Kidney (tissue), 14 donors: Measurements from ENCODE around the gene RBM14. TPM values are rescaled to one million over a fixed set of nuclear protein-coding genes. Genes with fewer than 3 reads are reported as not detected.
A peak's percentile ranks its signal among the peaks of the same experiment; 100 is the strongest.

Experiments used
- DNase-seq, 5 donors: peaks; one replicate each; pipeline ENCODE4 v3.0.0-alpha.2; 2013 to 2020
- FAIRE-seq: peaks from 2 replicates; lab custom pipeline; 2012; peaks lifted over from hg19 to GRCh38; lab: Jason Lieb, UNC
- H3K27ac ChIP-seq, 2 donors: one replicate each; pipeline ENCODE4 v1.7.0; 2013; ENCODE audit warnings: low read depth in 2 of 2, low read length in 2 of 2, inconsistent platforms in 1 of 2
- H3K27me3 ChIP-seq: one replicate; pipeline ENCODE4 v1.7.1; 2013; ENCODE audit warnings: low read length, inconsistent platforms; ENCODE audit not compliant: control insufficient read depth, insufficient read depth
- H3K36me3 ChIP-seq, 3 donors: one replicate each; pipeline versions ENCODE4 v1.7.0 to v1.7.1; 2013; ENCODE audit warnings: low read length in 3 of 3, control low read depth in 1 of 3, inconsistent platforms in 1 of 3; ENCODE audit not compliant: insufficient read depth in 3 of 3, control insufficient read depth in 2 of 3
- H3K4me1 ChIP-seq, 3 donors: one replicate each; pipeline versions ENCODE4 v1.7.0 to v1.7.1; 2013; ENCODE audit warnings: low read length in 3 of 3, inconsistent platforms in 1 of 3, low read depth in 1 of 3; ENCODE audit not compliant: control insufficient read depth in 2 of 3, insufficient read depth in 2 of 3
- H3K4me3 ChIP-seq, 3 donors: one replicate each; pipeline versions ENCODE4 v1.7.0 to v1.8.1; 2013; ENCODE audit warnings: low read length in 3 of 3, control low read depth in 1 of 3, inconsistent platforms in 1 of 3
- H3K9ac ChIP-seq, 3 donors: one replicate each; pipeline versions ENCODE4 v1.7.0 to v1.7.1; 2013; ENCODE audit warnings: low read length in 3 of 3, control low read depth in 1 of 3, inconsistent platforms in 1 of 3
- H3K9me3 ChIP-seq, 3 donors: one replicate each; pipeline versions ENCODE4 v1.7.0 to v1.7.1; 2013; ENCODE audit warnings: low read length in 3 of 3, control low read depth in 1 of 3, inconsistent platforms in 1 of 3; ENCODE audit not compliant: control insufficient read depth in 2 of 3, insufficient read depth in 1 of 3
- intact Hi-C: fragments of 100-400 bp; cut with DNase I; formaldehyde crosslinking; loops from one replicate; pipeline ENCODE4 v1.11.1; 2022
- polyA plus RNA-seq: library from polyadenylated mRNA; stranded (reverse); fragments of 350-450 nt; fragmentation: Illumina TruSeq; extraction: RNeasy Lipid Tissue Mini Kit (QIAGEN cat#74804); gene quantifications from one replicate; pipeline ENCODE4 v1.2.3, GENCODE V29; 2014; ENCODE audit warnings: low read depth, low replicate concordance; ENCODE audit not compliant: insufficient read depth
- total RNA-seq: library from RNA; stranded (reverse); fragmentation: NEBNext Ultra II Directional; extraction: Animal tissue kit (Norgen Biotek cat#: 25700); gene quantifications from one replicate; pipeline ENCODE4 v1.2.1, GENCODE V29; 2021
- TF ChIP-seq, protein P1 (sequence below): IDR thresholded peaks from 3 replicates; pipeline ENCODE4 v1.5.1; 2012; ENCODE audit warnings: mild to moderate bottlenecking, moderate library complexity, borderline replicate concordance; ENCODE audit not compliant: insufficient read depth; ENCODE audit errors: extremely low read depth
- donor health status: control.
- donor health status: control.
- donor health status: control.
- donor health status: control.
- donor health status: control.
- donor health status: DM: yes; HTN: yes; CAD: no.
- donor health status: Normal renal cell carcinoma (clear cell type).

RBM14 gene
- total and polyA plus RNA-seq, 2 donors from 2014 or later, result 35.9 to 80.6 TPM

DNA sequence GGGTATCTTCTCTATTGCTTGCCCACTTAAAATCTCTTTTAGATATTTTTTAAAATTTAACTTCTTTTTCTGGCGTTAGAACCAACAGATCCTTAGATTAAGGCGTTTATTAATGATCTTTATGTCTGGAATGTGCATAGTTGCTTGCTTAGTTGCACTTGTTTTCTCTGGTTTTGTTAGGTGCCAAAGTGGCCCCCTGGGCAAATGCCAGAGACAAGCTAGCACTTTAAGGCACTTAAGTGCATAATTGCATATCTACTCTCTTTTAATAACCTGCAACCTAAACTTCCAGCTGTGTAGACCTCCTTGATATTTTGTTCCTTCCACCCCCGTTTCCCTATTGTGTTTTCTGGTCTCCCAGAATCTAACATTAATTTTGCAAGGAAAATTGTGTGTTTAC lies 25.4 kb downstream of the RBM14 start:
- H3K36me3 ChIP-seq, result peaks cover 12 to 45% (median 26%) of the 10 kb centered on the region in 3 donors
- TF ChIP-seq, protein P1, sequence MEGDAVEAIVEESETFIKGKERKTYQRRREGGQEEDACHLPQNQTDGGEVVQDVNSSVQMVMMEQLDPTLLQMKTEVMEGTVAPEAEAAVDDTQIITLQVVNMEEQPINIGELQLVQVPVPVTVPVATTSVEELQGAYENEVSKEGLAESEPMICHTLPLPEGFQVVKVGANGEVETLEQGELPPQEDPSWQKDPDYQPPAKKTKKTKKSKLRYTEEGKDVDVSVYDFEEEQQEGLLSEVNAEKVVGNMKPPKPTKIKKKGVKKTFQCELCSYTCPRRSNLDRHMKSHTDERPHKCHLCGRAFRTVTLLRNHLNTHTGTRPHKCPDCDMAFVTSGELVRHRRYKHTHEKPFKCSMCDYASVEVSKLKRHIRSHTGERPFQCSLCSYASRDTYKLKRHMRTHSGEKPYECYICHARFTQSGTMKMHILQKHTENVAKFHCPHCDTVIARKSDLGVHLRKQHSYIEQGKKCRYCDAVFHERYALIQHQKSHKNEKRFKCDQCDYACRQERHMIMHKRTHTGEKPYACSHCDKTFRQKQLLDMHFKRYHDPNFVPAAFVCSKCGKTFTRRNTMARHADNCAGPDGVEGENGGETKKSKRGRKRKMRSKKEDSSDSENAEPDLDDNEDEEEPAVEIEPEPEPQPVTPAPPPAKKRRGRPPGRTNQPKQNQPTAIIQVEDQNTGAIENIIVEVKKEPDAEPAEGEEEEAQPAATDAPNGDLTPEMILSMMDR, result no peak

DNA sequence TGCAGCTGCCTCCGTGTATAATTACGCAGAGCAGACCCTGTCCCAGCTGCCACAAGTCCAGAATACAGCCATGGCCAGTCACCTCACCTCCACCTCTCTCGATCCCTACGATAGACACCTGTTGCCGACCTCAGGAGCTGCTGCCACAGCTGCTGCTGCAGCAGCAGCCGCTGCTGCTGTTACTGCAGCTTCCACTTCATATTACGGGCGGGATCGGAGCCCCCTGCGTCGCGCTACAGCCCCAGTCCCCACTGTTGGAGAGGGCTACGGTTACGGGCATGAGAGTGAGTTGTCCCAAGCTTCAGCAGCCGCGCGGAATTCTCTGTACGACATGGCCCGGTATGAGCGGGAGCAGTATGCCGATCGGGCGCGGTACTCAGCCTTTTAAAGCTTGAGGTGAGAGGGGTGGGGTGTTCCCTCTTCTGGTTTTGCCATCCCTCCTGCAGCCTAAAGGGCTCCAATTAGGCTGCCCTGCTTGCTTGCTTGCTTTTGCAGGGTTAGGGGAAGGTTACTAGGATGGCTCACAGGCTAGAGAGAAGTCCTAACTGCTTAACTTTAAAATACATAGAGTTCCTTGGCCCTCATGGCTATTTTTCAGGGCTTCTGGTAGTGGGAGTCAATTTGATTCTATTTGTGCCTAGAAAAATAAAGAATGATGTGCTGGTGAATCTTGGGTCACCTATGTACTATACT lies 27.5 kb downstream of the RBM14 start:
- peaks cover 5 to 53% (median 39%) of the 10 kb centered on the region in 3 donors for H3K4me1 ChIP-seq
- FAIRE-seq (no peak), DNase-seq (peak in 1 of 5 donors; percentile 28)
- H3K4me3 ChIP-seq, result peak overlapping the region in 2 of 3 donors; percentile 13 to 89
- no peak overlapping the region for H3K9ac ChIP-seq
- peaks cover 12 to 53% (median 26%) of the 10 kb centered on the region in 3 donors for H3K36me3 ChIP-seq
- no peaks in the 10 kb centered on the region for H3K27me3 ChIP-seq
- H3K9me3 ChIP-seq, result no peaks in the 10 kb centered on the region
- TF ChIP-seq, protein P1, result no peak
- intact Hi-C loops, result no loop called here
- H3K27ac ChIP-seq, result no peak overlapping the region

More for the DNA sequence above, 25.4 kb downstream of the RBM14 start:
- Histone ChIP-seq H3K9me3 (no peaks in the 10 kb centered on the region), H3K9ac (peak overlapping the region in 2 of 3 donors; percentile 5 to 35), H3K27me3 (no peaks in the 10 kb centered on the region), H3K27ac (no peak overlapping the region), H3K4me1 (peaks cover 8 to 53% (median 39%) of the 10 kb centered on the region in 3 donors), H3K4me3 (peak overlapping the region; percentile 8 to 89 (median 54))
- FAIRE-seq (no peak), DNase-seq (no peak)
- intact Hi-C loops, result no loop called here

DNA sequence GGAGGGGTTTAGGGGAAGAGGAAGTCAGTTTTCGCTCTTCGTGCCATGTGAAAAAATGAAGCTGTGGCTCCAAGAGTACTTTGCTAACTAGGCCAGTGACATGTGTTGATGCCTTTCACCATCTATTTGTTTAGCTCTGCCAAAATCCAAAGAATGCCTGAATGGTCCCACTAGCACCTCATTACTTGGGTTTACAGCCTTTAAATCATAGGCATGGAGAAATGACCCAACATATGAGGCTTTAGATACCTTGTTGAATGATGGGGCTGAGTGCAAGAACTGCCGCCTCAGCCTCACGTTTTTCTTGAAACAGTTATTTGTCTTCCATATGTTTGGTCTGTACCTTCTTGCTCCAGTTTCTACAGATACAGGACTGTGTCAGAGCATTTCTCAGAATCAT lies 30.4 kb downstream of the RBM14 start:
- H3K9ac ChIP-seq, result no peak overlapping the region
- TF ChIP-seq, protein P1, result no peak
- peaks cover 7 to 48% (median 22%) of the 10 kb centered on the region in 3 donors for H3K36me3 ChIP-seq
- no peak overlapping the region for H3K4me3 ChIP-seq
- no peak overlapping the region for H3K27ac ChIP-seq
- H3K4me1 ChIP-seq, result peaks cover 0 to 35% (median 27%) of the 10 kb centered on the region in 3 donors
- no peaks in the 10 kb centered on the region for H3K27me3 ChIP-seq
- no peaks in the 10 kb centered on the region for H3K9me3 ChIP-seq
- no peak for DNase-seq
- intact Hi-C loops, result no loop called here
- no peak for FAIRE-seq
